NOMO-1 treated with DMSO at 0.1 percent for 48 hours (cell line): Measurements from ENCODE around the gene PBRM1.
"Not testable (repeated sequence)": the region's sequence is repeated elsewhere in the genome, so short reads cannot be mapped to it uniquely, and the experiment has no call there.

Experiments
- DNase-seq: peaks from one replicate; lab custom pipeline; 2025; ENCODE audit not compliant: unreplicated experiment; lab: John Stamatoyannopoulos, UW

The PBRM1 gene

DNA sequence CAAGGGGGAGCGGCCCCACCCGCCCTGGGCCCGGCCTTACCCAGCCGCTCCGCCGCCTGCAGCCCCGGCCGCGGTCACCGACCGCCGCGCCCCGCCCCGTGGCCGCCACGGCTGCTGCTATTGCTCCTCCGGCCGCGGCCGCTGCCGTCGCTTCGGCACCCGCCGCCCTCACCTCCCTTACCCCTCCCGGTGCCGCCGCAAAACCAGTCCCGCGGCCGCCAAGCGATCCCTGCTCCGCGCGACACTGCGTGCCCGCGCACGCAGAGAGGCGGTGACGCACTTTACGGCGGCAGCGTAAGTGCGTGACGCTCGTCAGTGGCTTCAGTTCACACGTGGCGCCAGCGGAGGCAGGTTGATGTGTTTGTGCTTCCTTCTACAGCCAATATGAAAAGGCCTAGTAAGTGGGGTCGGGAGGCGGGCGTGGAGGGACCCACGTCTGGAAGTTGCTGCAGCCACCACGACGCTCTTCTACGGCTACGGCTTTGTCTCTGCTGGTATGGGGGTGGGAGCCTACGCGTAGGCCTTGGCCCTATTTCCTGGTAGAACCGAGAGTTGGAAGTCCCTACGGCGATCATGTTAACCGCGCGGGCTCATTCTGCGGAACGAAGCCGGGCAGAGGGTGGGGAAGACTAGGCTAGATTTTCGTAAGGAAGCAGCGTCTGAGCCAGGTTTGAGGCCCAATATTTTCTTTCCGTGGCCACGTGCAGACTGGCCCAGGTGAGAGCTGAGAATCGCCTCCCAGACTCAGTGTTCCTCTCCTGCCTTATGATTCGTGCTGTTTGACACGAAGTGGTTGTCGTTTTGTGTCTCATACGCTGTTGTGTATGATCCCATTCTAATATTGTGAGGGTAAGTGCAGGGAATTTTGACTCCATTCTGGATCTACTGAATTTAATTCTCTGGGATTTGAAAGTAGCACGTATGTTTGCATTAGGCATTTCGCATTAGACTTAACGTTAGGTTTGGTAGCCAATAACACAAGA is at the start of gene PBRM1, which contains the start of gene GNL3:
TSS of gene PBRM1 (minus strand) at position 205 of the 983 bp plus-strand sequence.
TSS of gene GNL3 (plus strand) at position 324 of the 983 bp plus-strand sequence. CDS start at position 385, 61 bp downstream.
- peak; percentile 91 for DNase-seq

DNA sequence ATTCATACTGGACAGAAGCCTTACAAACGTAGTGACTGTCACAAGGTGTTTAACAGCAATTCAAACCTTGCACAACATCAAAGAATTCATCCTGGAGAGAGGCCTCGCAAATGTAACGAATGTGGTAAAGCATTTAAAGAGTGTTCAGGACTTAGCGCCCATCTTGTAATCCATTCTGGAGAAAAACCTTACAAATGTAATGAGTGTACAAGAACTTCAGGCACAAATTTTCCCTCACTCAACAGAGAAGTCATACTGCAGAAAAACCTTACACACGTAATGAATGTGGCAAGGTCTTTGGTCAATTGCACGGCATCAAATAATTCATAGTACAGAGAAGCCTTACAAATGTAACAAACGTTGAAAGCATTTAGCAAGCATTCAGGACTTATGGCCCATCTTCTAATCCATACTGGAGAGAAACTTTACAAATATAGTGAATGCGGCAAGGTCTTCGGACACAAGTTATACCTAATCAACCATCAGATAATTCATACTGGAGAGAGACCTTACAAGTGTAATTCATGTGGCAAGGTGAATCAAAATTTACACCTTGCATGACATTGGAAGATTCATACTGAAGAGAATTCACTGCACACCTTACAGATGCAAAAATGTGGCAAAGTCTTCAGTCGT is 47.7 kb upstream of the PBRM1 start:
- no peak for DNase-seq

DNA sequence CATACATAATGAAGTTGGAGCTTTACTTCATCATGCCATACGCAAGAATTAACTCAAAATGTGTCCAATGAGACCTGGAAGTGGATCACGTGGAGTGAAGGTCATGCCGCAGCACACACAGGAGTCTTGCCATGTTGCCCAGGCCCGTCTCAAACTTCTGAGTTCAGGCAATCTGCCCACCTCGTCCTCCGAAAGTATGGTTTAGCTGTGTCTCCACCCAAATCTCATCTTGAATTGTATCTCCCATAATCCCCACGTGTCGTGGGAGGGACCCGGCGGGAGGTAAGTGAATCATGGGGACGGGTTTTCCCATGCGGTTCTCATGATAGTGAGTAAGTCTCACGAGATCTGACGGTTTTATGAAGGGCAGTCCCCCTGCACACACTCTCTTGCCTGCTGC is 45.9 kb upstream of the PBRM1 start:
- no peak for DNase-seq

DNA sequence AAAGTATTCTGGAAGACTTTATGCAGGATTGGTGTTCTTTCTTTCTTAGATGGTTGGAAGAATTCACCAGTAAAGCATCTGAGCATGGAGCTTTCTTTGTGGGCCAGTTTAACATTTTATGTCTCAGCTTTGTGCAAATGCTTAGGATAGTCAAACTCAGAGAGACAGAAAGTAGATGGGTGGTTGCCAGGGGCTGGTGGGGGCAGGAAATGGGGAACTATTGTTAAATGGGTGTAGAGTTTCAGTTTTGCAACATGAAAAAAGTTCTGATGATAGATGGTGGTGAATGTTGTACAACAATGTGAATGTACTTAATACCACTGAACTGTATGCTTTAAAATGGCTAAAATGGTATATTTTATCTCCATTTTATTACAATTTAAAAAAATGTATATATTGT is 45.0 kb upstream of the PBRM1 start:
- DNase-seq: peak; percentile 42

- not testable (repeated sequence) for DNase-seq
Observed at GRCh38 chr3:52728753-52729152, 43.0 kb upstream of the PBRM1 start.

- no peak for DNase-seq
Observed at GRCh38 chr3:52724511-52724910, 38.8 kb upstream of the PBRM1 start.

GRCh38 chr3:52723935-52724334 is 38.2 kb upstream of the PBRM1 start:
- DNase-seq: no peak

DNA sequence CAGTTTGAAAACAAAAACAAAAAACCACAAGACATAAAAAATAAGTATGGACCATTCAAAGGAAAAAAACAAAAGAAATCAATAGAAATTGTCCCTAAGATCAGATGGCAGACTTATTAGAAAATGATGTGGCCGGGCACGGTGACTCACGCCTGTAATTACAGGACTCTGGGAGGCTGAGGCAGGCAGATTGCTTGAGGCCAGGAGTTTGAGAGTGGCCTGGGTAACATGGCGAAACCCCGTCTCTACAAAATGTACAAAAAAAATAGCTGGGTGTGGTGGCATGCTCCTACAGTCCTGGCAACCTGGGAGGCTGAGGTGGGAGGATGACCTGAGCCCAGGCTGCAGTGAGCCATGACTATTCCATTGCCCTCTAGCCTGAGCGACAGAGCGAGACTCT is 36.8 kb upstream of the PBRM1 start:
- DNase-seq: peak; percentile 10

- DNase-seq: no peak
Observed at GRCh38 chr3:52721730-52722008, 36.0 kb upstream of the PBRM1 start.

- peak; percentile 97 for DNase-seq
Observed at GRCh38 chr3:52721002-52721729, 35.5 kb upstream of the PBRM1 start.

- no peak for DNase-seq
Observed at GRCh38 chr3:52719618-52720017, 33.9 kb upstream of the PBRM1 start.

- DNase-seq: no peak
Observed at GRCh38 chr3:52715714-52716305, 30.1 kb upstream of the PBRM1 start.

DNA sequence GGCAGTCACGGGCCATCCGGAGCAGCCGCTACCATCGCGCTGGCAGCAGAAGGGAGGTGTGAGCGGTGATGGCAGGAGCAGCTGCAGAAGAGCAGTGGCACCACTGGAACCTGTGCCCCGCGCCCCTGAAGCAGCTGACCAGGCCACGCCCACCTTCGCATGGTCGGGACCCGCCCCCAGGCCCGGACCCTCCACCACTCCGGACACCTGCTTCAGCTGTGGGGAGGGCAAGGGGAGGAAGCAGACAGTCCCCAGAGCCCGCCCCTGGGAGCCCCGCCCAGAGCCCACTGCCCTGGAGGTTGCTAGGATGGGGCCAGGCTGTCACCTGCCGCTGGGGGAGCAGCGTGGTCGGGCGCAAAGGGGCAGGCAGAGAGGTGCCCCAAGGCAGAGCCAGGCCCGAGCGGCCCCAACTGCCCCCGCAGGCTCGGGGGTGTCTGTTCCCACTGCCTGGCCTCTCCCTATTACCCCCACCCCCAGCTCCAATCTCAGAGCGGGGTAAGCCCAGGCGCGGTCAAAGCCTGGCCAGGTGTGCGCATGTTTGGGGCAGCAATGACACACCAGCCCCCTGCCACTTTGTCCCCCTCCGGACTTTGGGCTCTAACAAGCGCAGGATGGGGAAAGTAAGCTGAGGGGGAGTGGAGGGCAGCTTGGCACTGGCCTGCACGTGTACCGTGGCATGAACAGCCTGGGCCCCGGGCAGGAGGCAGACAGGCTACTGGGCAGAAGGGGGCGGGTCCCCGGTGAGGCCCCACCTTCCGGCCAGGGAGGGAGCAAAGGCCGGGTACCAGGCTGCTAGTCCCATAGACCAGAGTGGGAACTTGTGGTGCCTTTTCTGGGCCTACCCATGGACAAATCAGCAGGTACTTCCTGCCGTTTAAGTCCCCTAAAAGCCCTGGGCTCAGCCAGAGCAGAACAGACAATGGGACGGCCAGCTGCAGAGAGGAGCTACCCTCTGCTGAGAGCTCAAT is 28.9 kb upstream of the PBRM1 start:
- no peak for DNase-seq

DNA sequence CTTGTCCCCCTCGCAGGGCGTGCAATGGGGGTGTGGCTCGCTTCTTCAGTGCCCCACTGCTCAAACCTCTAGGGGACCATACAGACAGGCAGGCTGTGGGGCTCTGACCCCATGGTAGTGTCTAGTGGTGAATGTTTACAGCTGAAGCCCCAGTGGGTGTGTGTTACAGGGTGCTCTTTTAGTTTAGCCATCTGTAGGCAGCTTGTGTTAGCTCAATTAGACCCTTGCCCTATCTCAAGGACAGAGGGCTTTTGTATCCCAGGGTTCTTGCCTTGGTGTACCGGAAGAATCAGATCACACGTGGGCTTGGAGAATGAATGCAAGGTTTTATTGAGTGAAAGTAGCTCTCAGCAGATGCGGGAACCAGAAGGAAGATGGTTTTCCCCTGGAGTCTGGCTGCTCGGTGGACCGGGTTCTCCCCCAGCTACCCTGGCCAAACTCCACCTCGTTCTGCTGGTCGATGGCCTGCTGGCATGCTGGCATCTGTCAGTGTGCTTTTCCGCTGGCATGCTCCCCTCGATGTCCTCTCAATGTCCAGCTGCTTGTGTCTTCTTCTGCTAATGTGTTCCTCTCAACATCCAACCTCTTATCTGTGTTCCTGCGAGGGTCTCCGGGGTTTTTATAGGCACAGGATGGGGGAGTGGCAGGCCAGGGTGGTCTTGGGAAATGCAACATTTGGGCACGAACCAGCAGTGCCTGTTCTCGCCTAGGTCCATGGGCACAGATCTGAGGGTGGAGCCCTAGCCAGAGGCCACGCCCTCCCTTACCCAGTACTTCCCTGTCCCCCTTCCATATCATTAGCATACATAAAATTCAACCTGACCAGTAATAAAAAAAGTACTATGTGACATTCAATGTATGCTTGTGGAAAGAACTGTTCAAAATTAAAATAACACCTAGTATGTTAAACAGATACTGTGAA is 26.8 kb upstream of the PBRM1 start:
- DNase-seq: no peak

DNA sequence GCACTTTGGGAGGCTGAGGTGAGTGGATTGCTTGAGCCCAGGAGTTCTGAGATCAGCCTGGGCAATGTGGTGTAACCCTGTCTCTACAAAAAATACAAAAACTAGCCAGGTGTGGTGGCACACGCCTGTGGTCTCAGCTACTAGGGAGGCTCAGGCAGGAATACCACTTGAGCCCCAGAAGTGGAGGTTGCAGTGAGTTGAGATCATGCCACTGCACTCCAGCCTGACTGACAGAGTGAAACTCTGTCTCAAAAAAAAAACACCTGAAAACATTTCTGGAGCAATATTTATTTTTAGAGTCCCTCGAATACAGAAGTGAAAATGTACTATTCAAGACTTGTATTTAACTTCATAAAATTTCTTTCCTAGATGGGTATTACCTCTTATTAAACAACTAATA is 24.8 kb upstream of the PBRM1 start:
- DNase-seq: peak; percentile 17

DNA sequence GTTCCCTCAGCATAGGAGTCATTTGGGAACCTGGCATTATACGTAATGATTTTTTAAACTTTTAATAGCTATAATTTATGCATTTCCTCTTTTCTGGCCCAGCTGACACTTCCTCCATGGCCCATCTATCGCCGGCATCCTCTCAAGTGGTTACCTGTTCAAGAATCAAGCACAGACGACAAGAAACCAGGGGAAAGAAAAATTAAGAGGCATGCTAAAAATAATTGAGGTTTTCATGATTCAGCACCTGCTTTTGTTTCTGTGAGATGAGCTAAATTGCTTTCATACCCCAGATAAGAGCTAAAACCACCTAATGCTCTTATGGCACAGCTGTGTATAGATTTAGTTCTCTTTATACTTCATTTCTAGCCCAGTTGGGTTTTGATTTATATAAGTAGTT is 21.9 kb upstream of the PBRM1 start:
- DNase-seq: peak; percentile 78

DNA sequence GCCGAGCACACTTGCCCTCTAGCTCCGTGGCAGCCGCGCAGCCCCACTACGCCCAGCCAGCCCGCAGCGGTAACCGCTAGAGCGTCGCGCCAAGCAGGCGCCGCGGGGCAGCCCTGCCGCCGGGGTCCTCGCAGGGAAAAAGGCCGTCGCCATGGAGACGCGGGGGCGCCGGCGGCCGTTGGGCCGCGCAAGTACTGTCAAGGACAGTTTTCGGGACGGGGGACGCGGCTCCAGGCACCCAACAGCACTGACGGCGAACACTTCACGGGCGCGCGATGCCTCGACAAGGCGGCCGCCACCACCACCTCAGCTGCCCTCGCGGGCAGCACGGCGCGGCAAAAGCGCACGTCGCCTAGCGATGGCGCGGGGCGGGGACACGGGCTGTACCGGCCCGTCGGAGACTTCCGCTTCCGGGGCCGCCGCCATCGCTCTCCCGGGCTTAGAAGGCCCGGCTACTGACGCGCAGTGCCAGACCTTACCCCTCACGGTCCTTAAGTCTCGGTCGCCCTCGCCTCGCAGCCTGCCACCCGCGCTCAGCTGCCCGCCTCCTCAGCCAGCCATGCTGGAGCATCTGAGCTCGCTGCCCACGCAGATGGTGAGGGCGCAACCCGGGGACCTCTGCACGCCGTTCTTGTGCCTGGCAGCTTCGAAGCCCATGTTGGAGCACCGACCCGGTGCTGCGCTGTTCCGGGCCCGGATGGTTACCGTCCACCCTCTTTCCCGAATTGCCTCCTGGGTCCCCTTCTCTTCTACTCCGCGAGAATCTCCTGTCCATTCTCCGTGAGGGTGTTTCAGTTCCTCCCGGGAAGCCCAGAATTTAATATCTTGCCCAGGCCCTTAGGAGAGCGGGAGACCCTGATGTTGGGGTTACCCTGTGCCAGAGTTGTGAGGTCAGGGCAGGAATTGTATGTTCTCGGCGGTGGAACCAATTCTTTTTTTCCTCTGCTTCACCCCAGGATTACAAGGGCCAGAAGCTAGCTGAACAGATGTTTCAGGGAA is 20.3 kb upstream of the PBRM1 start, which contains the start of the genes GLT8D1 and SPCS1:
TSS of gene GLT8D1 (minus strand) at position 104 of the 999 bp plus-strand sequence. CDS start 5,331 bp downstream, outside the sequence.
TSS of gene SPCS1 (plus strand) at position 419 of the 999 bp plus-strand sequence. CDS start at position 560, 141 bp downstream.
- peak; percentile 86 for DNase-seq

GRCh38 chr3:52705438-52705687 is 19.6 kb upstream of the PBRM1 start:
- DNase-seq: no peak
